ENCODE measurements around the gene SLC19A1.
"Not testable (repeated sequence)": the region's sequence is repeated elsewhere in the genome, so short reads cannot be mapped to it uniquely, and the experiment has no call there.

The SLC19A1 gene

DNA sequence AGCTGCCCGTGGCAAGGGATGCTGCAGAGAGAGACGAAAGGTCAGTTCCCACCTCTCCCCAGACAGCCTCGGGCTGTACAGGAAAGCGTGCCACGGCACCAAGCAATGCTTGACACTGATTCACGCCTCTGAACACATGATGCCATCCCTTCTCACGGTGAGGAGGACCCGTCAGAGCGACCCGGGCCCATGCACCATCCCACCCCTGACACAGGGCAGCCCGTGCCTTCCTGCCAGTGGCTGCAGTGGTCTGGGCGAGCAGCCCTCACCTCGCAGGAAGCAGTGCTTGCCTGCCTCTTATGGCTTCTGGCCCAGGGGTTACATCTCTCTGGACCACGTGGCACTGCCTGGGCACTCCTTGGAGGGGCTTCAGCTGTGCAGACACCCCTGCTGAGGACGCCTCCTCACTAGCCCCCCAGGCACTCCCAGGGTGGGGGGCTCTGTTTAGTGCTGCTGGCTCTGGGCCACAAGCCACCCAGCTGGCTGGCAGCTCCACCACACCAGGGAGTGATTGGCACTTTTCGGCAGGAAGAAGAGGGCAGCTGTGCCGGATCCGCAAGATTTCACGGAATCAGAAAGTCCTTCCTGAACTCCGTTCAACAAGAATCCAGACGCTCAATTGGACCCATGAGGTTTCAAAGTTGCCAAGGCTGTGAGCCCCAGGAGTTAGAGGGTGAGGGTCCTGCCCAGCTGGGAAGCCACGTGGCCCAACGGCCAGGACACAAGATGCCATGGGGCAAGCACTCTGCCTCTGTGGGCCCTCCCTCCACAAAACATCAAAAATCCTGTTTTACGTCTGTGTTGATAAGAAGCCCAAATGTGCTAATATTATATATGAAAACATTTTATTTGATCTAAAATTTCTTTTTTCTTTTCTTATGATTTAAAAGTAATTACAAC, 34.8 kb upstream of the SLC19A1 start:
- no peak for DNase-seq

DNA sequence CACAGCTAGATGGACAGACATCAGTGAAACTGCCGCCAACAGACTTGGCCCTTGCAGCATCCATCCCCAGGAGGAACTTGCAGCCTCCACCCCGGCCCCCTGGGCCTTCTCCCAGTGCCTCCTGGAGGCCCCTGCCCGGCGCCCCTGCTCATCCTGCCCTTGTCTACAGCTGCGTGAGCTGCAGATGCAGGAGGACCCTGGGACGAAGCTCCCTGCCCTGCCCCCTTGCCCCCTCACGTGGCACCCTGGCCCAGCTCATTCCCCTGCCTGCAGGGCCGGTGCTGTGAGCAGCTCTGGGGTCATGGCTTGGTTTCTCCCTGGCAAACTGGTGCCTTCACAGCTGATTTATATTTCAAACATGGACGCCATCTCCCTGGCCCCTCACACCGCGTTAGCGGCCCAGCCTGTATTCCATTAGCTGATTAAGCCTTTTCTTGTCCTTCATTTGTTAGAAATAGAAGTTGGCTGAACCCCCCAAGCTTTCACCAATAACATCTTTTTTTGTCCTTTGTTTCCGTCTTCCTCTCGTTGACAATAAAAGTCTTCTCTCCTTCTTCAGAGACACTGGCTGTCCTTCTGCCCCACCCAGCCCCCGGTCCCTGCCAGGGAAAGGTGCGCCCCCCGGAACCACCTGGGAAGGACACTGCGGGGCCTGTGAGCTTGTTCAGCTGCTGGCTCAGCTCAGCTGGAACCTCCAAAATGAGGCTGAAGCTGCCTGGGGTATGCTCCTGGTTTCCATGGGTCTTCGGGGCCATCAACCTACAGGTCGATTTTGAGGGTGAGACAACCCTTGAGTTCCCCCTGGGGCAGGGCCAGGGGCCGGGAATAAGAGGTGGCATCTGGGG, 34.0 kb upstream of the SLC19A1 start:
- no peak for DNase-seq

DNA sequence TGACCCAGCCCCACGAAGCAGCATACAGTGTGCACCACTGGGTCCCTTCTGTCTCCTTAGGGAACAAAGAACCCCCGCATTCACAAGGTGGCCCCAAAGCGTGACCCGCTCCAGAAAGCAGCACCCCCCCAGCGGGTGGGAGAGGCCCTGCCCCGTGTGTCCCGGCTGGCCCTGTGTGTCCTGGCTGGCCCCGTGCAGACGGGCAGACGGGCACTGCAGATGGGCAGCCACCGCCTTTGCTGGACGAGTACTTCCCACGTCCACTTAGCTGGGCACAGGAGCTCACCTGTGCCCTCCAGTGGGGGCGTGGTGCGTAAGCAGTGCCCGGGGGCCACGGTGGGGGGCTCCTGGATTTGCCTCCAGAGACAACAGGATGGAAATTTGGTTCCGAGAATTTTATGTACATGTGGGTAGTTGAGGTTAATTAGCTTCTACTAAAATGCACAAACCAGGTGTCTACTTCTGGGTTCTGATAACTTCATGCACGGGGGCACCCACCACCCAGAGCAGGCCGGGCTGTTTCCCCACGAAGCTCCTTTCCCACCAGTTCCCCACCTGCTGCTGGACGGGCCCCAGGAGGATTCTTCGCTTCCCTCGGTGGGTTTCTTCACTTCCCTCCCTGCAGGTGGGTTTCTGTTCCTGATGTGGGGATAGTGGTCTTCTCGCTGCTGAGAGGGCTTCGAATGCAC, 33.2 kb upstream of the SLC19A1 start:
- DNase-seq: no peak

DNA sequence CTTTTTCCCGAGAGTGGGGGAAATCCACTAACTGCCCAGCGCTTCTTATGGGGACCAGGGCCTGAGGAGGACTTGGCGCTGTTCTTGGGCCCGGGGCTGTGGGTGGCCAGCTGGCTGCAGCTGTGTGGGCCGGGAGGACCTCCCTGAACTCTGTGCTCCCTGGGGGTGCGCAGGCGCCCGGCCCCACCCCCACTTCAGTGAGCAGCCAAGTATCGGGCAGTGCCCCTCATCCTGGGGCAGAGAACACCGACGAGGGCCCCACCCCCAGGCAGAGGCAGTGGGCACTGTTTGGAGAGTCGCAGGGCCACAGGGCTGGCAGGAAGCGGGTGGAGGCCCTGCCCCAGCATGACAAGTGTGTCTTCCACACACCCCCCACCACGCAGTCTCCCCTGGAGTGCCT, 32.5 kb upstream of the SLC19A1 start:
- no peak for DNase-seq

DNA sequence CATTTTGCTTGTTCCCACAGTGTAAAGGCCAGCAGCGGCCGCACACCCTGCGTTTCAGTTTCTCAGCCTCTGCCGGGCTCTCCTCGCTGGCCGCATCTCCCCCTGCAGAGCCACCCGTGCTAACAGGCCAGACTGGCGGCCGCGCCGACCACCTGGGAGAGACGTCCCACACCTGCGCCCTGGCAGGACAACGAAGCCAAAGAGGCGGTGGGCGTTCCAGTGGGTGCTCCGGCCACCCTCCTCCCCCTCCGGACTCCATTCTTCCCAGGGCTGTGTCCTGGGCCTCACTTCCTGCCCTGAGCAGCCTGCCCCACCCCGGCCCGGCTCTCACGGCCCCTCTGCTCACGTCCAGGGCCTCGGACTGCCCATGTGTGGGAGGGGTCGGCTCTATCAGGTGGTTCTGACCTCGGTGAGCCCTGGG, 31.9 kb upstream of the SLC19A1 start:
- no peak for DNase-seq

DNA sequence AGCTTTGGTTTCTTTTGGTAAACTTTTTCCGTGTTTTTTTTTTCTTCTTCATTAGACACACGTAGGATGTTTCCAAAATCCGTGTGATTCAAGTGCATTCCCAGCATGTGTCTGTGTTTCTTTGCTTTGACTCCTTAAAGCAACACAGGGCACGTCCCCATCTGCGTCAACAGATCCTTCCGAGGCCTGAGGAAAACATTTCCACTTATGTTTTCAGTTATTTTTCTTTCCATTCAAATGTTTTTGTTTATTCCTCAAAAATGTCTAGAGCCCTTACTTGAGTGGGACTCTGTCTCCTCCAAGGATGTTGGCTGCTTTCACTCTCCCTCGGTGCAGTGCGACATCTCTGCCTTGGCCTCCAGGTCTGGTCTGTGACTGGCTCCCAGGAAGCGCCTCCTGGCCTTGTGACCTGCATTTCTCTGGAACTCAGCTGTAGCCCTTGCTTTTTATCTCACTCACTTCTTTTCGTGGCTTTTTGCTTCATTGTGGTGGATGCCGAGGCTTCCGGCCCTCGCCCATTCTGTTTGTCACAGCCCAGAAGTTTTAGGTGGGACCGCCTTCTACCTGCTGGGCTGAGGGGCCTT, 31.3 kb upstream of the SLC19A1 start:
- DNase-seq: peak; percentile 45

DNA sequence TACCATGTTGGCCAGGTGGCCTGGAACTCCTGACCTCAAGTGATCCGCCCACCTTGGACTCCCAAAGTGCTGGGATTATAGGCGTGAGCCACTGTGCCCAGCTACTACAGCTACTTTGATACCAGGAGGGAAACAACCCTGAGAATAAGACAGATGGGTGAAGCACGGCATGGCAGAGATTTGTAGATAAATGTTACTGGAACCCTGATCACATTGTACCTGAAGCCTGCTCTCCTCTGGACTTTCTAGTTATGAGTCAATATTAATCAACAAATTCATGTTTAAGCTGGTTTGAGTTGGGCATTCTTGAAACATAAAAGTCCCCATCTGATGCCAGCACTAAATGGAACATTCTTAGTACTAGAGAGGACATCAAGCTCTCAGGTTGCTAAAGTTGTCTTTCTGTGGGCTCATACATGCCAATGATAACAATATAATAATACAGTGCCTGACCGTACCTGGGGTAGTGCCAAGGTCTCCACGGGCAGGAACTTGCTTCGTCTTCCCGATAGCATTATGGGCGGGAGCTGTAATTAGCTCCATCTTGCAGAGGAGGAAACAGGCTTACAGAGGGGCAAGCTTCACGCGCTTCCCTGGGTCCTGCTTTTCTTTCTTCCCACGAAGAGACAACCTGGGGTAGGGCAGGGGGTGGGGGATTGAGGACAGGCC, 30.7 kb upstream of the SLC19A1 start:
- no peak for DNase-seq

DNA sequence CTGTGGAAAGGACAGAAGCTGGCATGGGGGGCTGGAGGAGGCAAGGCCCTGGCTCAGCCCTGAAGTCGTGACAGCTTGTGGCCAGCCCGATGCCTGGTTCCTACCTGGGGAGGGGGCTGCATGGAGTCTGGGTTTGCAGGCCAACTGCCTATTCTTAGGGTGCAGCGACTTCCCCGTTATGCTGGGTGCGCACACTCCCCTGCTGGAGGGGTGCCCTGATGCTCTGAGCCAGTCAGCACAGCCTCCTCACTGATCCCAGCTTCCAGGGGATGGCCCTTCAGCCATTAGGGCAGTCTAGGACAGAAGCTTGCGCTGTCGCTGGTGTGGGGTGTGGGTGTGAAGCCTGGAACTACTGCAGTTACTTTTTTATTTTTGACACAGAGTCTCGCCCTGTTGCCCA, 30.0 kb upstream of the SLC19A1 start:
- DNase-seq: no peak

DNA sequence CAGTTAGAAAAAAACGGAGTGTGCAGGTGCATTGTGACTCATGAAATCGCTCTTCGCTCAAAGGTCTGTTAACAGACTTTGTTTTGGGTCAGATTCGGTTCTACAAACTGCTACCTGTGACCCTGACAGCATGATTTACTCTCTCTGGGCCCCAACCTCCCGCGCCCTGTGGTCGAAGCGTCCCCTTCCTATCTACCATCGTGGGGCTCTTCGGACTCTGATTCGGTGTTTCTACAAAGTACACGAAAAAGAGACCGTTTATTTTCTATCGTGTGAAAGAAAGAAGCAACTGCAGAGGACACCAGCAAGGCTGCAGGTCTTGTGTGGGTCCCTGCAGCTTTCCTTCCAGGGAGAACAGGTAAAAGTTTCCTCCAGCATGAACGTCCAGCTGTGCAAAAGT, 29.4 kb upstream of the SLC19A1 start:
- no peak for DNase-seq

DNA sequence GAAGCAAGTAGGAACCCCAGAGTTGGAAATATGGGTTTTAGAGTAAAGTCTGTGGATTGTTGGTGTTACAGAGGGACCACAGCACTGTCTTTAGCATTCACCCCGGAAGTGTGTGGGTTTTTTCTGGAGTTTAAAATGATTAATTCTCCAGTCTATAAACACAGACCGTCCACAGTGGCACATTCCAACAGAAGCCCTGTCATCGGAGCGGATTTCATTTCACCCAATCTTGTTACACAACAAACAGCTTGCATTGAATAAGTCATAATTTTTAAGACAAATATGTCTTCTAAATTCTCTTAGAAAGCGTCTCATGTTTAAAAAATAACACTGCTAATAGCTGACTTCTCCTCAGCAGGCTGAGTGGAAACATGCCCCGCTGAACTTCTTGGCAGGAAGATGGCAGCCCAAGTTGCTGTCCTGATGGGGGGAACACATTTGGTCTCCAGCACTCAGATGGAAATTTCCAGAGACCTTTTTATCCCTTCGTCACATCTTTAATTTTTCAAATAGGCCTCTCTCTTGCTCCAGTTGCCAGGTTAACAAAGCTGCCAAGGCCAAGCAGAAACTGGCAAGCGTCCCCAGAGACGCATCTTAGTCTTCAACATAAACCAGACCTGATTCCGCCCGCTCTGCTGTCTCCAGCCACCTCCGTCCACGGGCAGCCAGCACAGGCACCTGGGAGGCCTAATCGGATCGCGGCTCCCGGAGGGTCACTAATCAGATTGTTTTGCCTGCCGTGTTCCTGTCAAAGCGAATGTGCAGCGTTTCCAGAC, 28.8 kb upstream of the SLC19A1 start:
- peak; percentile 75 for DNase-seq

DNA sequence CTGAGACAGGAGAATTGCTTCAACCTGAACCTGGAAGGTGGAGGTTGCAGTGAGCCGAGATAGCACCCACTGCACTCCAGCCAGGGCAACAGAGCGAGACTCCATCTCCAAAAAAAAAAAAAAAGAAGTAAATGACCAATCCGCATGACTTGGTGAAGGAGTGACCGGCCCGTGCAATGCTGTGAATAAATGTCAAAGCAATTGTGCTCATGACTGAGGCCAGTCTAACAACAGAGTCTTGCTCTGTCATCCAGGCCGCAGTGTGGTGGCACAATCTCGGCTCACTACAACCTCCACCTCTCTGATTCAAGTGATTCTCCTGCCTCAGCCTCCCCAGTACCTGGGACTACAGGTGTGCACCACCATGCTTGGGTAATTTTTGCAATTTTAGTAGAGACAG, 27.8 kb upstream of the SLC19A1 start:
- no peak for DNase-seq

DNA sequence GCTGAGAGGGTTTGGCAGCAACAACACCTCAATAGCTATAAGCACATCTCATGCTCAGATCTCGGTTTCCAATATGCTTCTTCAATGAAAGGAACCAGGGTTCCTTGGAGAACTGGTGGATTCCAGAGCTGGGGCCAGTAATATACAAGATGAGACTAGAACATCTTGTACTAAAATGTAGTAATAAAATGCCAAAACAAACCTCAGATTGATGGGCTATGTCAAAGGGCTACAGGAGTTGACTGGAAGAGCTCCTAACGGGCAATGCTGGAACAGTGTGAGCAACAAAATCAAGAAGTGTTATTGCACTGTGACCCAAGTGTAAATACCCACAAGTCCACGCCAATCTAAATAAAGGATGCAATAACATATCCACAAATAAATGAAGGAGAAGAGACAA, 26.1 kb upstream of the SLC19A1 start:
- no peak for DNase-seq

DNA sequence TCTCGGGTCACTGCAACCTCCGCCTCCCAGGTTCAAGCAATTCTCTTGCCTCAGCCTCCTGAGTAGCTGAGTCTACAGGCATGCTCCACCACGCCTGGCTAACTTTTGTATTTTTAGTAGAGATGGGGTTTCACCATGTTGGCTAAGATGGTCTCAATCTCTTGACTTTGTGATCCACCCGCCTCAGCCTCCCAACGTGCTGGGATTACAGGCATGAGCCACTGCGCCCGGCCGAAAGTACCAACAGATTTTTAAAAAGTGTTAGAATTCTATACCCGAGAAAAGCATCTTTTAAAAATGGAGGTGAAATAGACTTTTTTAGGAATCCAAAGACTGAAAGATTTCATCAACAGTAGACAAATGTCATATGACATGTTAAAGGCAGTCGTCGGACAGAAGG, 21.9 kb upstream of the SLC19A1 start:
- DNase-seq: not testable (repeated sequence)

DNA sequence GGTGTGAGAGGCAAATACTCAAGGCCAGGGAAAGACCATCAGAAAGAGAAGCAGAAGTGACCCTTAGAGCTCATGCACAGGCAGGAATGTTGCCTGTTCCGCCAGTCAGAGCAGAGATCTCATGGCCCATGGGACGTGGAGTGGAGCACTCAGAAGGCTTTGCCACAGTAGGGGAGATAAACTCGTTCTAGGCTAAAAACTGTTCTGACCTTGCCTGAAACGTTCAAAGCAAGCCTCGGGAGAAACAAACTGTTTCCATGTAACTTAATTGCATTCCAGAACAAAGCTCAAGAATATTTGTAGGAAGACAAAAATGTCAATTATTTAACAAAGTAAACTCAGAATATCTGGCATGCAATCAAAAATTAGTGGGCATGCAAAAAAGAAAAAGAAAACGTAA, 20.7 kb upstream of the SLC19A1 start:
- DNase-seq: no peak

DNA sequence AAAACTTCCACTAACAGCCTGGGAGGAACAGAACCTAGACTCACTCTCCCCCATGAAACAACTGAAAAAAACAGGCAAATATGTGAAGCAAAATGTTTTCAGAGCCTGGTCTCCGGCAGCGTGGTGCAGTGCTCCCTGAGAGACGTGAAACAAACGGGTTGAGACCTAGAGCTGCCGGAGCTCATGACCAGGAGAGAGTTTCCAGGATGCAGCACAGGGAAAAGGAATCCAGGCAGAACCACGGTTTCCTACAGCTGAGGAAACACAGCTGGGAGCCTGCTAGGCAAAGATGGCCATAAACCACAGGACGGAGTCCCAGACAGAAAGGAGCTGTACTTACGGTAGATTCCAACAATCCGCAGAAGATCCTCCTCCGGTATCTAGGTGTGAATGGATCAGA, 20.2 kb upstream of the SLC19A1 start:
- no peak for DNase-seq

DNA sequence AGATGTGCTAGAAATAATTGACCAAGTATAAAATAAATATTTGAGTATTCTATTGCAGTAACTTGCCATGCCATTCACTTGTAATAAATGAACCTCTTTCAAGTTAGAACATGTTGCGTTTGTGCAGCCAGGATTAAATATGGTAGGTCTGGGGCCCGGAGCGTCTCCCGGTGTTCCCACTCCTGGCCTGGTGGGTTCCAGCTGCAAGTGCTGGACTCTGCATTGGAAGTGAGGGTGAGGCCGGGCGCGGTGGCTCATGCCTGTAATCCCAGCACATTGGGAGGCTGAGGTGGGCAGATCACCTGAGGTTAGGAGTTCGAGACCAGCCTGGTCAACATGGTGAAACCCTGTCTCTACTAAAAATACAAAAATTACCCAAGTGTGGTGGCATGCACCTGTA, 19.0 kb upstream of the SLC19A1 start:
- not testable (repeated sequence) for DNase-seq

DNA sequence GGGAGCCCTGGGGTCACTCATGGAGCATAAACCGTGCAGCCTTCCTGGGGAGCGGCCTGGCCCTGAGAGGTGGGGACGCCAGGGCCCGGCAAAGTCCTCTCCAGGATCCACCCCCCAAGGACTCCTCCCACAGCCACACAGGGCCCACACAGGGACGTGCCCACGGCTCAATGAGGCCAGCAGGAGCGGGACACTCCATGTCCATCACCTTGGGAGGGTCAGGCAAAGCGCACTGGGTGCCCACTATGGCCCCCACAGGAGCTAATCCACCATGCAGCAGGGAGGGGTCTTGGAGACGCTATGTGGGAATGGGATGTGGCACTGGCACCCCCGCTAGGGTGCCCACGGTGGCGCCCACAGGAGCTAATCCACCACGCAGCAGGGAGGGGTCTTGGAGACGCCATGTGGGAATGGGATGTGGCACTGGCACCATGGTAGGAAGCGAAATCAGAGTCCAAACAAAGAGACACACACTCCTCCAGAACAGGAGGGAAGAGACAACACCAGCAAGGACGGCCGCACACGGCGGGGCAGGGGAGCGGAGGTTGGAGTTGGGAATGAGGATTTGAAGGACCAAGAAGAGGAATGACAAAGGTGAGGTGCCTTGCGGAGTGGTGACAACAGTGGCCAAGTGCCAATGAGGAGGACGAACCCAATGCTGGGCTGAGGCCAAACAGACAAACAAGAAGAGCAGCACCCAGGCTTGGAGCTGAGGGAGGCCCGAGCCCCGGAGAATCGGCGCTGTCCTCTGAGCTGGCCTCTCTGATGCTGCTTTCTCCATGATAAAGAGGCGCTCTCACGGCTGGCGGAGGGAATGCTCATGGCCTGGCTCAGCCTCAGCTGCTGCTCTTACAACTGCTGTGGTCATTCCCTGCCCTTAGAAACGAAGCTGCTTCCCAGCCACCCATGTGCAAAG, 18.1 kb upstream of the SLC19A1 start:
- DNase-seq: no peak

DNA sequence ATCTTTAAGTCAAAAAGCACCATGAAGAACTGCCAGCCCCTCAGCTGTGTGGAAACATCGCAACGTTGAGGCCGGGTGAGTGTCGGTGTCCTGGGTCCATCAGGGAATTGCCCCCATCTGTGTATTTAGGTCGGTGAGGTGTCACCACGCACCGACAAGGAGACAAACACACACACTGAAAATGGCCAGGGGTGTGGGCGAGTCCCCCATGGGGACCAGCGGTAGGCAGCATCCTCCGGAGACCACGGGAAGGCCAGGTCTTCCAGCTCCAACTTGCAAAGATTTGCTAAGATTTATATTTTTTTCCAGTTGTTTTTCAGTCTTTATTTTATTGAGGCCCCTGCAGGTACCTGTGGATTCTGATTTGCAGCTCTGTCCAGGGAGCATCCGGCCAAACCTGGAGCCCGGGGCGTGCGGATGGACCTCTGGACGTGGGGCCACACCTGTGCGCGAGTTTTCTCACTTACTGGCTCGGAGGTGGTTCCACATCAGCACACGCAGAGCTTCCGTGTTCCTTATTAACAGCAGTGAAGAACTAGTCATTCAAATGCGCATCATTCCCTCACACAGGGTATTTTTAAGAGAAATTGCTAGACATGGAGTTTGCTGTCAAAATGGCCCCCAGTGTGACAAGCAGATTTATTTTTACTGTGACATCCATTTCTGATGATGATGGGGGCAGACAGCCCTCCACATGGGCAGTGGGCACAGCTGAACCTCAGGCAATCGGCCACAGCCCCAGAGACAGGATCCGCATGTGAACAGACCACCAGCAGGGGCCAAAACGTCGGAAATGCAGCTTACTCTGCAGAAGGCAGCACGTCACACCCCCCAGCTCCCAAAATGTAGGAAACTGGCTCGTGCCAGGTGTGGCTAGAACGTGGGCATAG, 17.2 kb upstream of the SLC19A1 start:
- DNase-seq: no peak

DNA sequence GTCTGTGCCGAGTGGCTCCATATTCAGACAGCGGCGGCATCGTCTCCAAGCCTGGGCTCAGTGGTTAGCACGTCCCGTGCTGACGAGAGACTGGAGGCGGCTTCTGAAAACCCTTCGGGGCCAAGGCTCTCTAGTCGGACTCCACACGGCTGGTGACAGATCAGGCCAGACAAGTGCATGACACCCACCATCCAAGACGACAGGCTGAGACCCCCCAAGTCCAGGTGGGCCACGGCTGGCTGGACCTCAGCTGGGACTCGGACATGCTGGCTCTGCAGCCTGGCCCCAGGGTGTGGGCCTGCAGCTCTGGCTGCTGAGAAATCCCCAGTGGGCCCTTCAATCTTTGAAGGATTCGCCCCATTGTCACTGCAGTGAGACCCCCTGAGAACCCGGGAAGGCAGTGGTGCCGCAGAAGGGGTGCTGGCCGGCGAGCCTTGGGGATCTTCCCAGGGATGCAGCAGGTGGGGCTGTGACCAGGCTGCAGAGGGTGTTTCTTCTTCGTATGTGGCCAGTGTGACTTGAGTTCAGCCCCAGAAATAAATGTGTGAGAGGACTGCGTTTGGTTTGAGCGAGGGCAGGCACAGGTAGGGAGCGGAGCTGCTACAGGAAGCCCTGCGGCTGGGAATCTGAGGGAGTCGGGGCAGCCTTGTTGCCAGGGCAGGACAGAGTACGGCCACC, 15.9 kb upstream of the SLC19A1 start:
- no peak for DNase-seq

Measured in eye (tissue), 1 donor.